Endothelial cell of umbilical vein (primary cell): ENCODE results near the gene VAV3. TPM values are rescaled to one million over a fixed set of nuclear protein-coding genes. Genes with fewer than 3 reads are reported as not detected.

ENCODE experiments used
- BruUV-seq: library from RNA; stranded (reverse); fragments of 400-500 nt; replicated peaks from 2 replicates; lab custom pipeline; 2021; lab: Mats Ljungman, UMichigan
- CTCF ChIA-PET: fragments of 300-600, 350-600 bp; sonication (Branson Sonifier 250); formaldehyde crosslinking; loops from one replicate; lab custom pipeline; 2021; ENCODE audit warnings: antibody characterized with exemption, inconsistent platforms; lab: Charles Lee
- POLR2A ChIA-PET: fragments of 300-600, 350-600 bp; sonication (Branson Sonifier 250); formaldehyde crosslinking; loops from one replicate; lab custom pipeline; 2021; ENCODE audit warnings: antibody characterized with exemption, inconsistent platforms; lab: Charles Lee
- DNase-seq: peaks from one replicate; pipeline ENCODE4 v3.0.0-alpha.2; 2011; ENCODE audit warnings: low read depth, low spot score
- FAIRE-seq: peaks from 2 replicates; lab custom pipeline; 2011; peaks lifted over from hg19 to GRCh38; lab: Jason Lieb, UNC
- H2AFZ ChIP-seq: 2 replicates; pipeline ENCODE4 v1.6.0; 2012; ENCODE audit warnings: low read depth, low read length, control low read depth, inconsistent platforms
- H3K27ac ChIP-seq: 2 replicates; pipeline ENCODE4 v1.5.1; 2011; ENCODE audit warnings: low read depth, mild to moderate bottlenecking, control low read depth, low read length, moderate library complexity; ENCODE audit not compliant: insufficient read depth
- H3K27me3 ChIP-seq, 2 experiments: 2 replicates each; pipeline versions ENCODE4 v1.6.0 to v1.6.1; 2011; ENCODE audit warnings: low read length in 2 of 2, mixed read lengths in 1 of 2; ENCODE audit not compliant: control insufficient read depth in 2 of 2, insufficient read depth in 2 of 2
- H3K36me3 ChIP-seq, 2 experiments: 2 replicates in 1 of 2; 3 replicates in 1 of 2; pipeline ENCODE4 v1.5.1; 2011; ENCODE audit warnings: low read length in 2 of 2, mild to moderate bottlenecking in 1 of 2, moderate library complexity in 1 of 2; ENCODE audit not compliant: control insufficient read depth in 2 of 2, insufficient read depth in 2 of 2; ENCODE audit errors: extremely low read depth in 1 of 2
- H3K4me1 ChIP-seq: 3 replicates; pipeline ENCODE4 v1.5.1; 2011; ENCODE audit warnings: mild to moderate bottlenecking, low read length; ENCODE audit not compliant: control insufficient read depth, insufficient read depth; ENCODE audit errors: extremely low read depth
- H3K4me2 ChIP-seq: 2 replicates; pipeline ENCODE4 v1.6.1; 2011; ENCODE audit warnings: low read length, control low read depth, mixed read lengths; ENCODE audit not compliant: insufficient read depth
- H3K4me3 ChIP-seq, 3 experiments: fragments of 200-600 bp in 1 of 3; sonication (generic), shearing (Covaris generic) in 1 of 3; replicated peaks in 1 of 3; 2 replicates each; pipeline ENCODE4 v1.5.1; 2011 to 2016; ENCODE audit warnings: control low read depth in 3 of 3, low read length in 3 of 3, mild to moderate bottlenecking in 2 of 3, inconsistent platforms in 1 of 3, low read depth in 1 of 3, moderate library complexity in 1 of 3; ENCODE audit not compliant: insufficient read depth in 1 of 3
- H3K79me2 ChIP-seq: 2 replicates; pipeline ENCODE4 v1.6.0; 2012; ENCODE audit warnings: low read length, inconsistent platforms; ENCODE audit not compliant: control insufficient read depth, insufficient read depth
- H3K9ac ChIP-seq: replicated peaks from 2 replicates; pipeline ENCODE3; 2011; ENCODE audit warnings: low read length, control low read depth; ENCODE audit not compliant: insufficient read depth; ENCODE audit errors: extremely low read depth
- H3K9me1 ChIP-seq: replicated peaks from 3 replicates; pipeline ENCODE4 v1.6.0; 2011; ENCODE audit warnings: mild to moderate bottlenecking, low read length; ENCODE audit not compliant: control insufficient read depth, insufficient read depth; ENCODE audit errors: extremely low read depth
- H3K9me3 ChIP-seq: replicated peaks from 2 replicates; pipeline ENCODE4 v1.5.1; 2012; ENCODE audit warnings: low read length, inconsistent platforms; ENCODE audit not compliant: control insufficient read depth, insufficient read depth
- H4K20me1 ChIP-seq: replicated peaks from 2 replicates; pipeline ENCODE3; 2011; ENCODE audit warnings: mild to moderate bottlenecking, low read length; ENCODE audit not compliant: control insufficient read depth, insufficient read depth; ENCODE audit errors: extremely low read depth
- EZH2 ChIP-seq: IDR thresholded peaks from 2 replicates; pipeline ENCODE4 v1.6.1; 2012; ENCODE audit warnings: borderline replicate concordance, low read depth, mild to moderate bottlenecking, moderate library complexity, low read length, inconsistent platforms; ENCODE audit not compliant: severe bottlenecking
- FOS ChIP-seq: IDR thresholded peaks from 2 replicates; pipeline ENCODE4 v1.6.1; 2011; ENCODE audit warnings: mild to moderate bottlenecking, low read length, moderate library complexity, borderline replicate concordance; ENCODE audit not compliant: insufficient read depth
- JUN ChIP-seq: IDR thresholded peaks from 2 replicates; pipeline ENCODE4 v1.6.1; 2011; ENCODE audit warnings: borderline replicate concordance, low read depth; ENCODE audit not compliant: insufficient read length, insufficient read depth
- MYC ChIP-seq: IDR thresholded peaks from one replicate; pipeline ENCODE4 v1.6.1; 2011; ENCODE audit warnings: mild to moderate bottlenecking, low read depth, low read length
- POLR2A ChIP-seq: IDR thresholded peaks from 2 replicates; pipeline ENCODE4 v1.6.1; 2012; ENCODE audit warnings: low read depth, mild to moderate bottlenecking, control low read depth, low read length
- POLR2AphosphoS5 ChIP-seq: IDR thresholded peaks from 2 replicates; pipeline ENCODE4 v1.6.1; 2012; ENCODE audit warnings: low read depth, mild to moderate bottlenecking, control low read depth, low read length, moderate library complexity; ENCODE audit not compliant: insufficient read depth
- dilution Hi-C: fragments of 300-500 bp; cut with MboI; formaldehyde crosslinking; loops from one replicate; pipeline ENCODE4 v1.15.0; 2019; ENCODE audit warnings: low sequenced_read_pairs; ENCODE audit not compliant: extremely low pct_ligation_motif_present
- intact Hi-C: fragments of 100-400 bp; cut with micrococcal nuclease; formaldehyde crosslinking; loops from one replicate; pipeline ENCODE4 v1.10.0; 2022
- polyA plus RNA-seq, 4 experiments: library from polyadenylated mRNA; depleted of rRNA in 3 of 4; stranded (reverse) in 3 of 4; unstranded in 1 of 4; fragments of >200 nt; gene quantifications; 2 replicates each; pipeline versions ENCODE4 v1.2.1 to v1.2.3, GENCODE V29; 2011 to 2012; ENCODE audit warnings: missing spikeins in 1 of 4
- total RNA-seq: library from RNA; stranded (reverse); gene quantifications from 2 replicates; pipeline ENCODE4 v1.2.3, GENCODE V29; 2021
- TF ChIP-seq, protein P1 (sequence below), 2 donors: IDR thresholded peaks; 1 replicate in 1 of 2; 2 replicates in 1 of 2; pipeline ENCODE4 v1.5.1; 2011; ENCODE audit warnings: low read length in 2 of 2, mild to moderate bottlenecking in 2 of 2, moderate library complexity in 2 of 2, control low read depth in 1 of 2, inconsistent platforms in 1 of 2, low read depth in 1 of 2; ENCODE audit not compliant: insufficient read depth in 1 of 2; ENCODE audit errors: extremely low read depth in 1 of 2

The VAV3 gene
- total and polyA plus RNA-seq, 2 donors (not counting 3 experiments of a cell fraction or from before 2014, with no cell fraction given): 0.18 to 1.5 TPM

DNA sequence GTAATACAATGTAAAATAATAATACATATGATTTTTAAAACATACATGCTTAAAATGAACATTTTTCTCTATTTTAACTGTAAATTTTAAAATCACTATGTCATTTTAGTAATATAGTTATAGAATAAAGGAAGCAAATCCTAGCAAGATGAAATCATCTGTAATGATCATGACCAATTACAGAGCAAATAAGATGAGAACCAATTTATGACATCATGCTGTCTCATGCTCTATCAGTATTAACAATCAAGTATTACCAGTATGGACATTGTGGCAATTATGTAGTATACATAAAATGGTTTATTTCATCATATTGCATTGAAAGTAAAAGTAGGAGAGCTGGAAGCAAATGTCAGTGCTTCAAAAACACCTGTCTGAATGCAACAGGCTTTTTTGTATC is 255.0 kb downstream of the VAV3 start:
- H3K9ac ChIP-seq: no peak overlapping the region
- no peaks in the 10 kb centered on the region for H3K36me3 ChIP-seq
- no peak overlapping the region for H3K27ac ChIP-seq
- DNase-seq: no peak
- no peak overlapping the region for H3K4me3 ChIP-seq
- no peak for FAIRE-seq
- no peaks in the 10 kb centered on the region for H3K4me1 ChIP-seq
- H3K9me1 ChIP-seq: no peaks in the 10 kb centered on the region
- H3K27me3 ChIP-seq: no peaks in the 10 kb centered on the region
- H3K4me2 ChIP-seq: no peak overlapping the region
- dilution Hi-C loops (no loop called here), intact Hi-C loops (no loop called here)
- CTCF ChIA-PET: no interaction called here
- no peaks in the 10 kb centered on the region for H4K20me1 ChIP-seq
- H3K79me2 ChIP-seq: no peaks in the 10 kb centered on the region
- H2AFZ ChIP-seq: no peak overlapping the region
- TF ChIP-seq MYC: no peak
- no peak for TF ChIP-seq POLR2A
- no peak for TF ChIP-seq POLR2AphosphoS5
- no peak for TF ChIP-seq EZH2
- TF ChIP-seq FOS: no peak
- POLR2A ChIA-PET: no interaction called here
- no TSS peak for BruUV-seq
- no peaks in the 10 kb centered on the region for H3K9me3 ChIP-seq

DNA sequence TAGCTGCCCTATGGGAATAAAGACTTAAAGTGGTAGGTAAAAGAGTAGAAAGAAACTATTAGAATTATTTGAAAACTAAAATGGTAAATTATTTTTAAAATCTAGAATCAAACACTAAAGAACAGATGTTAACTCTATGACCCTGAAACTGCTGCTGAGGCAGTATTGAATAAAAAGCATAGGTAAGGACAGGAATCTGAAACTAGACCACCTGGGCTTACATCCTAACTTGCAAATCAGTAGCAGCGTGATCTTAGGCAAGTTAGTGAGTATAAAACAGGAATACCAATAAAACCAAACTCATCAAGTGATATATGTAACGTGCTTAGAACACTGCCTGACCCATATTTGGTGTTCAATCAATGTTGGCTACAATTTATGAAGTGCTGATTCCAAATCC is 257.9 kb downstream of the VAV3 start:
- no peak for FAIRE-seq
- ChIA-PET POLR2A (no interaction called here), CTCF (no interaction called here)
- Histone ChIP-seq H3K9me3 (no peaks in the 10 kb centered on the region), H3K4me2 (no peak overlapping the region), H4K20me1 (no peaks in the 10 kb centered on the region), H3K9ac (no peak overlapping the region), H3K4me3 (no peak overlapping the region), H2AFZ (no peak overlapping the region), H3K4me1 (no peaks in the 10 kb centered on the region), H3K36me3 (no peaks in the 10 kb centered on the region), H3K9me1 (no peaks in the 10 kb centered on the region), H3K79me2 (no peaks in the 10 kb centered on the region), H3K27ac (no peak overlapping the region), H3K27me3 (no peaks in the 10 kb centered on the region)
- dilution Hi-C loops (no loop called here), intact Hi-C loops (no loop called here)
- no peak for DNase-seq
- TF ChIP-seq MYC (no peak), FOS (no peak), JUN (no peak), EZH2 (no peak)
- TF ChIP-seq, protein P1, sequence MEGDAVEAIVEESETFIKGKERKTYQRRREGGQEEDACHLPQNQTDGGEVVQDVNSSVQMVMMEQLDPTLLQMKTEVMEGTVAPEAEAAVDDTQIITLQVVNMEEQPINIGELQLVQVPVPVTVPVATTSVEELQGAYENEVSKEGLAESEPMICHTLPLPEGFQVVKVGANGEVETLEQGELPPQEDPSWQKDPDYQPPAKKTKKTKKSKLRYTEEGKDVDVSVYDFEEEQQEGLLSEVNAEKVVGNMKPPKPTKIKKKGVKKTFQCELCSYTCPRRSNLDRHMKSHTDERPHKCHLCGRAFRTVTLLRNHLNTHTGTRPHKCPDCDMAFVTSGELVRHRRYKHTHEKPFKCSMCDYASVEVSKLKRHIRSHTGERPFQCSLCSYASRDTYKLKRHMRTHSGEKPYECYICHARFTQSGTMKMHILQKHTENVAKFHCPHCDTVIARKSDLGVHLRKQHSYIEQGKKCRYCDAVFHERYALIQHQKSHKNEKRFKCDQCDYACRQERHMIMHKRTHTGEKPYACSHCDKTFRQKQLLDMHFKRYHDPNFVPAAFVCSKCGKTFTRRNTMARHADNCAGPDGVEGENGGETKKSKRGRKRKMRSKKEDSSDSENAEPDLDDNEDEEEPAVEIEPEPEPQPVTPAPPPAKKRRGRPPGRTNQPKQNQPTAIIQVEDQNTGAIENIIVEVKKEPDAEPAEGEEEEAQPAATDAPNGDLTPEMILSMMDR (IDR thresholded peaks at IDR 0.05; ENCODE audit: extremely low read depth in 1 of 2, insufficient read depth in 1 of 2, low read depth in 1 of 2, low read length in 2 of 2): no peak
- BruUV-seq: no TSS peak
